Left renal cortex interstitium (tissue), 4 donors: Measurements from ENCODE around the gene PMEPA1. TPM values are rescaled to one million over a fixed set of nuclear protein-coding genes. Genes with fewer than 3 reads are reported as not detected.
"Not testable (repeated sequence)": the region's sequence is repeated elsewhere in the genome, so short reads cannot be mapped to it uniquely, and the experiment has no call there.

Experiments used
- DNase-seq, 4 donors: peaks; one replicate each; pipeline ENCODE4 v3.0.0-alpha.2; 2013; ENCODE audit warnings: low read depth in 4 of 4, low spot score in 2 of 4, missing footprints in 1 of 4
- polyA plus RNA-seq, 4 donors: library from polyadenylated mRNA; unstranded; fragments of 120-200 nt; gene quantifications; one replicate each; pipeline ENCODE4 v1.2.1, GENCODE V29; 2013; ENCODE audit not compliant: insufficient read length in 4 of 4

PMEPA1 gene
- polyA plus RNA-seq, 4 donors, result 16.2 to 25.6 (median 22.2) TPM

DNA sequence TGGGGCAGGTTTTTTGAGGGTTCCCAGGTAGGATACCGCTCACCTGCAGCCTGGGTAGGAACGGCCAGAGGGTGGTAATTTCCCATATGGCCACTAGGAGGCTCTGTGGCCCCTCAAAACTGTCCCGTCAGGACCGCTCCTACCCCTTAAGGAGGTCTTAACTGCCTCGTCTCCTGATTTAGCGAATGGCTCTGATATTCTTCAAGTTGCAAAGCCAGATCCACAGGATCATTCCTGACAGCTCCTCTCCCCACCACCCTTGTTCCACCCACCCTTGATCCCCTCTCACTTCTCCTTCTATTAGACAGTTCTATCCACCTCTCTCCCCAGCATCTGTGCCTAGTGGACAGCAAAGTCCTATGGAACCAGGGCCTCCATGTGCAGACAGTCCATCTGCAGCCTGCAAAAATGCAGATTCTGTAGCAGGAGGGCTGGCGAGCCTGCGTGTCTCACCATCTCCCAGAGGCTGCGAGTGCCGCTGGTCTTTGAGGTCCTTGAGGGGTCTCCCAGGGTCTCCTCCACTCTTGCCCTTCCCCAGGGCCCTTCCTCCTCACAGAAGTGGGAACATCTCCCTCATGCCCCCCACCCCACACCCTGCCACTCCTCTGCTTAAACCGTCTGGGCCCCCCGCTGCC is 55.3 kb downstream of the PMEPA1 start:
- DNase-seq, result peak in 2 of 4 donors; percentile 37 to 50

DNA sequence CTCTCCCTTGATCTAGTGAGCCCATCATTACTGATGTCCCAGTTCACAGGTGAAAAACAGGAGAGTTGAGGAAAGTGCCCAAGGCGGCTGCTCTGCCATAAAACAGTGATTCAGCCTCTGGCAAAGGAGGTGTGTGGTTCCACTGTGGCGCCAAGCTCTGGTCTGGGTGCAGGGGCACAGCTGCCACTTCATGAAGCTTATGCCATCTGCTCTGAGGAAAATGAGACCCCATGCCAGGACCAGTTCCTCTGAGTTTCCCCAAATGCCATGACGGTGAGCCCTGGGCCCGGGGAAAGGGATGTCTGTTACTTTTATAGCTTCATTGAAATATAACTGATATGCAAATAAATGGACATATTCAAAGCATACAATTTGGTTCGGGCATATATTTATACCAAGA is 55.9 kb downstream of the PMEPA1 start:
- no peak for DNase-seq

DNA sequence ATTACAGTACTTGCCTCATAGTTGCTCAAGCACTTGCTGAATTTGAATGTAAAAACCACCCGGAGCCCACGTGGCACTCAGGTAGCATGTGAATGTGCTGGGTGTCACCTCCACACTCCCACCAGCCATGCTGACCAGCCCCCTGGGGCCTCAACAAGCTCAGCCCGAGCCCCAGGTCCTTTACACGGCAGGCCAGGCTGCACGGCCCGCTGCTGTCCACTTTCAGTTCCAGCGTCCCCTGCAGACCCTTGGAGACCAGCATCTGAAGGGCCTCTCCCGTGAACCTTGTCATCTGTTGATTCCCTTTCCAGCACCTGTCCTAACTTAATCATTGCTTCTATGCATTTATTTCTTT is 56.3 kb downstream of the PMEPA1 start:
- no peak for DNase-seq

DNA sequence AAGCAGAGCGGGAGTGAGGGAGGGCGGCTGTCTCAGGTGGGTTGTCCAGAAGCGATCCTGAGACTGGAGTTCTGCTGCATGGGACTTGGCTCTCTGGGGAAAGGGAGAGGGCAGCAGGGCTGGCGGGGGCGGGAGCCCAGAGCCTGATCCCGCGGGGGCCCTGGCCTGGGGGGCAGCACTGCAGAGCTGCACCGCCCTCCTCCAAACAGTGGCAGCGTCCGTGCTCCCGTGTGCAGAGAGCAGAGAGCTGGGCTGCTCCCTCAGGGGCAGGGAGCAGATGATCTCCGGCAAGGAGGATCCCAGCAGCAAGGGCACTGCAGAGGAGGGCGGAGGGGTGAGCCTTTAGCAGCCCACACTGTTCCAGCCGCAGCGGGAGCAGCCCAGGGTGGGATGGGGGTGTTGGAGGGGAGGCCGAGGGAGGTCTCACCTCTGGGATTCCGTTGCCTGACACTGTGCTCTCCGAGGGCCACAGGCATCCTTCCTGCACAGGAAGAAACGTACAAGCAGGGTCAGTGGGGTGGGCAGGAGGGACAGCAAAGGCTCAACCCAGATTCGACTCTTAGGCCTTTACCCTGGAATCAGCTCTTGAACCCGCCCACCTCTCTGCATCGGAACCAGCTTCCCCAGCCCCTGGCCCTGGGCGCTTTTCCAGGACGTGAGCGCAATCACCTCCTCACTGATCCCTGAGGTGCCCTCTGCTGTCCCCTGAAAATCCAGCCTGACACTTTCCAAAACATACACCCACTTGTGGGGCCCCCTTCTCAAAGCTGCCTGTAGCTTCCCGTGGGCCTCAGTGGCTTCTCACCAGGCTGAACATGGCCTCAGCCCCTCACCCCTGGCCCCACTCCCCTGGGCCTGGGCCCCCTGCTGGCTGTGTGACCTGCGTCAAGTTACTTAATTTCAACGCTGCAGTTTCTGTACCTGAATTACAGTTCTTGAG is 56.9 kb downstream of the PMEPA1 start:
- no peak for DNase-seq

DNA sequence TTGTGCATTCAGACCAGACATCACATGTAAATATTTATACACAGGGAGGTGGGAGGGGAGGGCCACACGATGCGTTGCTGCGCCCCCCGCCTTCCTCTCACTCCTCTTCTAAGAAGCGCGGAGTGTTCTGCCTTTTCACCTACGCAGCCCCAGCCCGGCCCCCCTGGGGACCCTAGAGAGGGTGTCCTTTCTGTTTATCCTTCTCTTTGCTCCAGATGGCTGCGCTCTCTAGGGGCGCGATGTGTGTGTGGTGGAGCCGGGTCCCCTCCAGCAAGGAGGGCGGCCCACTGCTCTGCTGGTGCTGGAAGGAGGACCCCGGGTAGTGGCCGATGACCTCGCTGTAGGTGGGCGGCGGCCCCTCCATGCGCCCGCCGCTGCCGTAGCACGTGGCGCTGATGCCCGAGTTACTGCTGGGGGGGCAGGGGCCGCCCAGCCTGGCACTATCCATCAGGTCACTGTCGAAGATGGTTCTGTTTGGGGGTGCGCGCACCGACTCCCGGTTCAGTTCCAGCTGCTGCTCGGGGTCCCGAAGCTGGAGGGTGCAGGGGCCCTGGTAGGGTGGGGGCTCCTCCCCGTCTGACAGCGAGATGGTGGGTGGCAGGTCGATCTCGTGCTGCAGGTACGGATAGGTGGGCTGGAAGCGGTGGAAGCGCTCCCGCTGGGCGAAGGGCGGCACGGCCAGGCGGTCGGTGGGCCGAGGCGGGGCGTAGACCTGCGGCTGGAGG is 57.8 kb downstream of the PMEPA1 start:
- no peak for DNase-seq

DNA sequence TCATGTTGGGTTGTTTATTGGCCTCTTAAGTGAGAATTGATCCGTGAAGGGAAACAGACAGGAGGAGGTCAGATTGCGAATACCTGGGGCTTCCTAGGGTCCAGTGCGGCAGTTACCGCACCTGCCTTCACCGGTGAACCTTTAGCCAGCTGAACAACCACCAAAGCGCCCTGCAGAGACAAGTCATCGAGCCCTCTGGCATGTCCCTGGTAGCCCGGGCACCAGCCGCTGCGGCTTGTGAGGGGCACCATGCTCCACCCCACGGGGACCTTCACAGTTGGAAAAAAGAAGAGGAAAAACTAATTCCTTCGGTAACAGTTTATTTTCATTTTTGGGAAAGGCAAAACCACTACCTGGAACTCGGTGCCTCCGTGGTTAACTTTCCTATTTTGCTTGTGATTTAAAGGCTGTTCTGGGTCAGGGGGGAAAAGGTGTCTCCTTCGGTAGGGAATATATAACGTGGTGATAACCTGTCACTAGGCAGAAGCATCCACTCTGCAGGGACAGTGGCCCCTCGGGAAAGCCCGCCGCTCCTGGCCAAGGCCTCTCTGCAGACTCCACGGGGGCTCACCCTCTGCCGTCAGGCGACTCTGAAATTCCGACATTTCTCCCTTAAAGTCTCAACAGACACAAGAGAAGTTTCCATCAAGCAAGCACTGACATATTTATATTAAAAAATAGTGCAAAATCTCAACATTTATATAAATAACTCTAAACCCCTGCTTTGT is 58.9 kb downstream of the PMEPA1 start:
- no peak for DNase-seq

DNA sequence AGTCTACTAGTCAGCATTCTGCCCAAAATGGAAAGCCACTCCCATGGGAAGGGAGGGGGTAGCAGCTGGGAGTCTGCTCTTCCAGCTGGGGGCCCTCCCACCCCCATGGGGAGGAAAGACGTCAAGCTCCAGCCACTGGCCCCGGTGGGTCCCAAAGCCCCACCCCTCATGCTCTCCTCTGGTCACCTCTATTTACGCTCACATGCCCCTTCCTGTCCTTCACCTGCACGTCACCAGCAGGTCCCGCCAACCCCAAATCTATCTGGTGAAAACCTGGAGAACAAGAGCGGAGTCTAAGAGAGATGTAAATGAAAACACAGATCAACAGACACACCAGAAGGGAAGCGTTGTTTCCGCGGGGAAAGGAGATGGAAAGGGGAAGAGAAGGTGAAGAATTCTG is 59.5 kb downstream of the PMEPA1 start:
- DNase-seq, result no peak

DNA sequence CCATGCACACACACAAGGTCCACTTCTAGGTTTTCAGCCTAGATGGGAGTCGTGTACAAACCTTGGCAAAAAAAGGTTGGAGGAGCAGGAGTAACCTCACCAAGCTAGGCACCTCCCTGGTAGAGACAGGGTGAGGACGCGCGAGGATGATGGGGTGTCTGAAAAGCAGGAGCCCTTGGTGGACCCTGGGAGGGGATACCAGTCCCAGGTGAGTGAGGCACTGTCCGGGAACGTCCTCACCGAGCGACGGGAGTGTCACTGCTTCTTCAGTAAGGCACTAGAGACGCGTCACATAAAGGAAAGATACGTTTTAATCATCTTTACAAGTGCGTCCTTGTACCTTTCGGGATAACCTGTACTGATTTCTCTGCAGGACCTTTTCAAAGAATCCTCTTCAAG is 60.2 kb downstream of the PMEPA1 start:
- no peak for DNase-seq

DNA sequence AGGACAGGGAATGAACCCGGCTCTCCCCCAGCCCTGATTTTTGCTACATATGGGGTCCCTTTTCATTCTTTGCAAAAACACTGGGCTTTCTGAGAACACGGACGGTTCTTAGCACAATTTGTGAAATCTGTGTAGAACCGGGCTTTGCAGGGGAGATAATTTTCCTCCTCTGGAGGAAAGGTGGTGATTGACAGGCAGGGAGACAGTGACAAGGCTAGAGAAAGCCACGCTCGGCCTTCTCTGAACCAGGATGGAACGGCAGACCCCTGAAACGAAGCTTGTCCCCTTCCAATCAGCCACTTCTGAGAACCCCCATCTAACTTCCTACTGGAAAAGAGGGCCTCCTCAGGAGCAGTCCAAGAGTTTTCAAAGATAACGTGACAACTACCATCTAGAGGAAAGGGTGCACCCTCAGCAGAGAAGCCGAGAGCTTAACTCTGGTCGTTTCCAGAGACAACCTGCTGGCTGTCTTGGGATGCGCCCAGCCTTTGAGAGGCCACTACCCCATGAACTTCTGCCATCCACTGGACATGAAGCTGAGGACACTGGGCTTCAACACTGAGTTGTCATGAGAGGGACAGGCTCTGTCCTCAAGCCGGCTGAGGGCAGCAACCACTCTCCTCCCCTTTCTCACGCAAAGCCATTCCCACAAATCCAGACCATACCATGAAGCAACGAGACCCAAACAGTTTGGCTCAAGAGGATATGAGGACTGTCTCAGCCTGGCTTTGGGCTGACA is 60.8 kb downstream of the PMEPA1 start:
- no peak for DNase-seq

DNA sequence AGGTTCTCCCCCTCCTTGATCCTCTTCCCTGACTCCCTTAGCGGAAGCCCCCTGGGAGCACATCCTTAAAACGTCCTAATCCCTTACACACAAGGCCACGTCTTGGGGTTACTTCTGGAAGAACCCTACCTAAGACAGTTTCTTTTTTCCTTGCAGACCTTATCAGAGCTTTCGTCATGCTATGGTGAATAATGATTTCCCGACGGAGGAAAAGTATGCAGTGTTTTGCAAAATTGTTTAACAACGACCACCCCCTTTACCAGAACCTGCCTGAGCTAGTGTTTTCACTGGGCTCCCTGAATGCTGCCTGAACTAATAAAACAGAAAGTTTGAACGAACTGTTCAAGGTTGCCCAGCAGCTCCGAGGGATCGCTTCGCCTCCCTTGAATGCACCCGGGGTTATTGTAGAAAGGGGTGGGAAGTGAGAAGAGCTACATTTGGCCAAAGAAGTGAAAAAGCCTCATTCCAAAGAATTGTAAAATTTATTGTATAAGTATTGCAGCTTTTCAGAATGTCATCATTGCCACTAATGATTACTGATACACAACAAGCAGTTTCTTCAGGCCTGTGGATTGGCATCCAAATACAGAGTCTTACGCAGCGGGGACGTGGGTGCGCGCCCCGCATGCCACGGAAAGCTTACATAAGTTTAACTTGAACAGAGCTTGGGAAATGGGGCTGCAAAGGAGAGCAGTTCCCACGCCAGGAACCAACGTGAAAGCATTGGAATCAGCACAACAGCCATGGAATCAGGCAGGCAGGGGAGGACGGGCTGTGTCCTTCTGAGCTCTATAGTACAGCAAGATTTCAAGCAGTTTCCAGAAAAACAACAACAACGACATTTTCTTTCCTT is 61.7 kb downstream of the PMEPA1 start:
- DNase-seq, result no peak

DNA sequence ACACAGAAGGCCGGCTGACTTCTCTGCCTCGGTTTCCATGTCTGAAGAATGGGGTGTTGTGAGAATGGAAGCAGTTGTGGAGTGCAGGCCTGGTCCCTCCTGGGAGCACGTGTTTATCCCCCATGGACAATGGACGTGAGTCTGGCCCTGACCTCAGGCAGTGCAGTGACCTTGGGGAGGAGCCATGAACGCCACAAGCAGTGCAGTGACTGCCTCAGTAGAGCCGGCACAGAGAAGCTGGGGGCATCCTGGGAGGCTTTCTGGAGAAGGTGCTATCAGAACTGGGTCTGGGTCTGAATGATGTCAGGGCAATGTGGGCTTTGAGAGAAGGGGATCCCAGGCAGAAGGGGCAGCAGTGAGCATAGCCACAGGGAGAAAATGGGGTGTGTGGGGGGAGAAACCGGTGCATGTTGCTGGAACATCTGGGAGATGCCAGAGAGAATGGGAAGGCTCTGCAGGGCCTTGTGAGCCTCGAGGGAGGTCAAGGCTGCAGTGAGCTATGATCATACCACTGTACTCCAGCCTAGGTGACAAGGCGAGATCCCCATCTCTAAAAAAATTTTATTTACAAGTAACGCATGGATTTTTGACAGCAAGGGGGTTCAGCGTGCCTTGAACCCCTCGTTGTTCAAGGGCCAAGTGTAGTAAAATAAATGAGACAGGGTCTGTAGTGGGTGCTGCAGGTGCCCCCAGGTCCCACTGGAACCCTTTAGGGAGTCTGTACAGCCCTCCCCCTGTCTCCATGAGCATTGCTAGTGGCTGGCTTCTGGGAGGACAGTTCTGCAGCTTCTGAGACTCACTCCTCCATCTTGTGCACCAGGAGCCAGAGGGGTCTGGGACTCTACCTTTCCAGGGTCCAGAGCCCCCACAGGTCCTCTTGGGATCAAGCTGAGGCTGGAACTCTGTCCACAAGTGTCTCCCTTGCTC is 62.5 kb downstream of the PMEPA1 start:
- no peak for DNase-seq

DNA sequence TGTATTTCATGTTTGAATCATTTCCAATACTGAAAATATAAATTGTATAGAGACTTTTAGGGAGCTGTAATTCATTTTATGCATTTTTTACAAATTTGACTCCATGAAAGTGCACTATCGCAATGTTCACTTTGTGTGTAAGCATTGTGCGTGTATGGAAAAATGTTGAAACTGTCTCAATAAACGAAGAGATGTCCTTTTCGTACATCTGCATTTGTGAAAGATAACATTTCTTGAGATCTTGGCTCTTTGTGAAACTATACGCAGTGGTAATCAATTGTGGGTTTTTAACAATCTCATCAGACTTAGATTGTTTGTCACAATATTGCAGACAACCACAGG is 70.9 kb downstream of the PMEPA1 start:
- DNase-seq, result no peak

DNA sequence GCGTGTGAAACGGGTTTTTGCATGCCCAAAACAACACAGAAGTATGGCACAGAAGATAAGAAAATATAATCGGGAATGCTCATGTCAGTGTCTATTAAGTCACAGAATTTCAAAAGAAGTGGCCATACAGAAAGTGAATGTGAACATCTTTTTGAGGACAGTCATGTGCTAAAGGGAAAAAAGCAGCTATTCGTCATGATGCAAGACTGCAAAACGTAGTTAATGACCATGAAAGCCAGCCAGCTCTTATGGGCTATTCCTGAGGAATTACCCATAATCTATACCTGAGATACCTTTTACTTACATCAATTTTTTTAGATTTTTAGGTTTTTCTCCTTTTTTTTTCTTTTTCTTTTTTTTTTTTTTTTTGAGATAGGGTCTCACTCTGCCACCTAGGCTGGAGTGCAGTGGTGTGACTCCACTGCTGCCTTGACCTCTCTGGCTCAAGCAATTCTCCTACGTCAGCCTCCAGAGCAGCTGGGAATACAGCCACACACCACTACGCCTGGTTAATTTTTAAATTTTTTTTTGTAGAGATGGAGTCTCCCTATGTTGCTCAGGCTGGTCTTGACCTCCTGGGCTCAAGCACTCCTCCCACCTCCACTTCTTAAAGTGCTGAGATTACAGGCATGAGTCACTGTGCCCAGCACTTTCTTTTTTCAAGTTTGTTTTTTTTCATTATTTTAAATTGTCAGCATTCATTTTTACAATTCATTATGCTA is 71.5 kb downstream of the PMEPA1 start:
- no peak for DNase-seq

DNA sequence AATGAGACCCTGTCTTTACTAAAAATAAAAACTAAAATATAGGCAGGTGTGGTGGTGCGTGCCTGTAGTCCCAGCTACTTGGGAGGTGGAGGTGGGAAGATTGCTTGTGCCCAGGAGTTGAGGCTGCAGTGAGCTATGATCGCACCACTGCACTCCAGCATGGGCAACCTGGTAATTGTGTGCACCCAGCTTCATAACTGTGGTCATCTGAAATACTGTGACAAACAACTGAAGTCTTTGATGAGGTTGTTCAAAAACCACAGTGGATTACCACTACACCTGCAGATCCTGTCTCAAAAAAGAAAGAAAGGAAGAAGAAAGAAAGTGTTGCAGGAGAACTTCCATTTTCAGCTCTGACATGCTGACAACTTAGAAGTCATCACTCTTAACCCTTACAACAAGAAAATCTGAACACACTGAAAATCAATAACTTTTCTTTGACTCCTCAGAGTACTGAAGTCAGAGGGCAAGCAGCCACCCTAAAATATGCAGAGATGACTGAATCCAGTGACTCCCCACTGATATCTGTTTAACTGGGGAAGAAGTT is 75.8 kb downstream of the PMEPA1 start:
- DNase-seq, result no peak

DNA sequence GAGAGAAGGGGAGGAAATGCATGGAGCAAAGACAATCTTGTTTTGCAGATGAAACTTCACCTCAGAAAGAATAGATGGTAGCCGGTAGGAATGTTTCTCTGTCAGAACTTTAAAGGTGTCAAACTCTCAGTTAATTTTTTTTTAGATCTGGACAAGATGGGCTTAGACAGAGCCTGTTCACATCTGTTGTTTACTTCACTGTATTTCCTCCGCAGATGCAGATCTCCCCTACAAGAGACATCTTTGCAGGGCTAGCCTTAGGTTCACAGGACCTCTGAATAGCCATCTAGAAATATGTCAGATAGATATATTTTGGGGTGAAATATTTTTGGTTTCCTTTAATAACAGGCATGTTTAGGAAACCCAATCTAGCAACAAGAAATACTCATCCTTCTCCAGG is 77.5 kb downstream of the PMEPA1 start:
- DNase-seq, result no peak

DNA sequence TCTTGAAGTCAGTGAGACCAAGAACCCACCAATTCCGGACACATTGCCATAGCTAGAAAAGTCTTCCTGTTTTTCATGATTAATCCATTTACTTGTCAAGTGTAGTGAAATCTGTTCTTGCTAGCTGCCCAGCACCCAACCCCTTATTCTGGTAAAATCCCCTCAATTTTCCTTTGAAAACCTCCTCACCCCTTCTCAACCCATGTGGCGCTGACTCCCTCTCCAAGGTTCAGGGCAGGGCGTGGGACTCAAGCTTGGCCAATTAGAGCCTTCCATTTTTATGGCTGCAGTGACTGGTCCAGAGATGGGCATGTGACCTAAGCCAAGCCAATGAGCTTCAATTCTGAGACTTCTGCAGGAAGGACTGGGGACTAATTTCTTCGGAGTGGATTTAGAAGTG is 79.8 kb downstream of the PMEPA1 start:
- no peak for DNase-seq

DNA sequence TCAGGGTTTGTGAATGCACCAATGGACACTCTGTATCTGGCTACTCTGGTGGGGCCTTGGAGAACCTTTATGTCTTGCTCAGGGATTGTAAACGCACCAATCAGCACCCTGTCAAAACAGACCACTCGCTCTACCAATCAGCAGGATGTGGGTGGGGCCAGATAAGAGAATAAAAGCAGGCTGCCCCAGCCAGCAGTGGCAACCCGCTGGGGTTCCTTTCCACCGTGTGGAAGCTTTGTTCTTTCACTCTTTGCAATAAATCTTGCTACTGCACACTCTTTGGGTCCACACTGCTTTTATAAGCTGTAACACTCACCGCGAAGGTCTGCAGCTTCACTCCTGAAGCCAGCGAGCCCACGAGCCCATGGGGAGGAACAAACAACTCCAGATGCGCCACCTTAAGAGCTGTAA is 80.3 kb downstream of the PMEPA1 start:
- DNase-seq, result not testable (repeated sequence)
